Thoracic aorta (tissue), 2 donors: ENCODE data around the gene TMEM150C. TPM values are rescaled to one million over a fixed set of nuclear protein-coding genes. Genes with fewer than 3 reads are reported as not detected.

Source experiments
- ATAC-seq: fragments of 150-250 bp; one replicate; pipeline ENCODE4 v1.8.0; 2017; ENCODE audit warnings: low read depth; ENCODE audit not compliant: insufficient number of reproducible peaks, low FRiP score
- DNase-seq: peaks from one replicate; pipeline ENCODE4 v3.0.0-alpha.2; 2020; ENCODE audit warnings: low spot score
- H3K27ac ChIP-seq, 2 donors: fragments of 200-600 bp; sonication (generic); 1 replicate in 1 of 2; 2 replicates in 1 of 2; pipeline ENCODE4 v1.5.1; 2016; ENCODE audit warnings: mild to moderate bottlenecking in 2 of 2, moderate library complexity in 2 of 2
- H3K27me3 ChIP-seq: fragments of 200-600 bp; sonication (generic); replicated peaks from 2 replicates; pipeline ENCODE4 v1.6.0; 2016; ENCODE audit warnings: mild to moderate bottlenecking; ENCODE audit not compliant: insufficient read depth
- H3K36me3 ChIP-seq: fragments of 200-600 bp; sonication (generic); one replicate; pipeline ENCODE4 v1.5.1; 2016
- H3K4me1 ChIP-seq, 2 donors: fragments of 200-600 bp; sonication (generic); 1 replicate in 1 of 2; 2 replicates in 1 of 2; pipeline versions ENCODE4 v1.5.1 to v1.6.0; 2016; ENCODE audit warnings: low read depth in 2 of 2, mild to moderate bottlenecking in 1 of 2; ENCODE audit not compliant: control insufficient read depth in 1 of 2
- H3K4me3 ChIP-seq: fragments of 200-600 bp; sonication (generic); 2 replicates; pipeline ENCODE4 v1.5.1; 2016; ENCODE audit warnings: mild to moderate bottlenecking
- H3K9me3 ChIP-seq: fragments of 200-600 bp; sonication (generic); 2 replicates; pipeline ENCODE4 v1.5.1; 2016
- CTCF ChIP-seq: fragments of 200-600 bp; sonication (generic); IDR thresholded peaks from one replicate; pipeline ENCODE4 v1.5.1; 2019; ENCODE audit warnings: antibody characterized with exemption
- total RNA-seq, 2 donors: library from RNA; depleted of rRNA; stranded (reverse); fragments of >200 nt; gene quantifications; one replicate each; pipeline versions ENCODE4 v1.1.0 to v1.2.3, GENCODE V29; 2016

Gene TMEM150C
- total RNA-seq, 2 donors from 2014 or later = 0.92 to 2.0 TPM

GRCh38 chr4:82569727-82570126, 7.9 kb upstream of the TMEM150C start:
- DNase-seq (no peak), ATAC-seq (no peak)
- Histone ChIP-seq H3K36me3 (no peaks in the 10 kb centered on the region), H3K4me1 (no peaks in the 10 kb centered on the region), H3K27ac (no peak overlapping the region), H3K9me3 (no peaks in the 10 kb centered on the region), H3K27me3 (no peaks in the 10 kb centered on the region), H3K4me3 (no peak overlapping the region)
- TF ChIP-seq CTCF = no peak

DNA sequence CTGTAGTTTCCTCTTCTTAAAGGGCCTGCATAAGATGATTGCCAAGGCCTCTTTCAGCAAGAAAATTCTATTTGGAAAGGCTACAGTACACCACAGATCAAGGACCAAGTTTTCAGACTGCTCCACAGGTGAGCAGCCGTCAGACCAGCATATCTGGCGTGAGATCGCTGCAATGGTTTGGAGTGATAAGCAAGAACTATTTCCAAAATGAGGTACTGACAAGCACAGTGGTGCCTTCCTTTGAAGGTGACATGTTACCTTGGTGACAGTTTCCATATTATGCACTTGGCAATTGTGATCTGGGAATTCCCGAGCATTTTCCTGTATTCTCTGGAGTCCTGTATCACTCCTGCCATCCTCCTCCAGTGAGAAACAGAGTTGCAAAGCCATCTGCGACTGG, 7.3 kb upstream of the TMEM150C start:
- Histone ChIP-seq H3K4me1 (no peaks in the 10 kb centered on the region), H3K4me3 (no peak overlapping the region), H3K36me3 (no peaks in the 10 kb centered on the region), H3K27ac (no peak overlapping the region), H3K27me3 (no peaks in the 10 kb centered on the region), H3K9me3 (no peaks in the 10 kb centered on the region)
- no peak for ATAC-seq
- no peak for DNase-seq
- no peak for TF ChIP-seq CTCF

DNA sequence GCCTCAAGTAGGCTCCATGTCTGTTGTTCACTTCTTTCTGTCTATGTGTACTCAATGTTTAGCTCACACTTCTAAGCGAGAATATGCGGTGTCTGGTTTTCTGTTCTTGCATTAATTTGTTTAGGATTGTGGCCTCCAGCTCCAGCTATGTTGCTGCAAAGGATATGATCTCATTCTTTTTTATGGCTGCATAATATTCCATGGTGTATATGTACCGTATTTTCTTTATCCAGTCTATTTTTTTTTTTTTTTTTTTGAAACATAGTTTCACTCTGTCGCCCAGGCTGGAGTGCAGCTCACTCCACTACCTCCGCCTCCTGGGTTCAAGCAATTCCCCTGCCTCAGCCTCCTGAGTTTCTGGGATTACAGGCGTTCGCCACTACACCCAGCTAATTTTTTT, 5.7 kb upstream of the TMEM150C start:
- DNase-seq (no peak), ATAC-seq (no peak)
- Histone ChIP-seq H3K4me1 (no peaks in the 10 kb centered on the region), H3K36me3 (no peaks in the 10 kb centered on the region), H3K27ac (no peak overlapping the region), H3K27me3 (no peaks in the 10 kb centered on the region), H3K9me3 (no peaks in the 10 kb centered on the region), H3K4me3 (no peak overlapping the region)
- TF ChIP-seq CTCF = no peak

GRCh38 chr4:82562564-82562854, 721 bp upstream of the TMEM150C start:
- H3K27me3 ChIP-seq = no peaks in the 10 kb centered on the region
- no peak for TF ChIP-seq CTCF
- H3K36me3 ChIP-seq = no peaks in the 10 kb centered on the region
- no peak overlapping the region for H3K27ac ChIP-seq
- DNase-seq (no peak), ATAC-seq (no peak)
- H3K4me1 ChIP-seq = no peaks in the 10 kb centered on the region
- no peak overlapping the region for H3K4me3 ChIP-seq
- no peaks in the 10 kb centered on the region for H3K9me3 ChIP-seq

DNA sequence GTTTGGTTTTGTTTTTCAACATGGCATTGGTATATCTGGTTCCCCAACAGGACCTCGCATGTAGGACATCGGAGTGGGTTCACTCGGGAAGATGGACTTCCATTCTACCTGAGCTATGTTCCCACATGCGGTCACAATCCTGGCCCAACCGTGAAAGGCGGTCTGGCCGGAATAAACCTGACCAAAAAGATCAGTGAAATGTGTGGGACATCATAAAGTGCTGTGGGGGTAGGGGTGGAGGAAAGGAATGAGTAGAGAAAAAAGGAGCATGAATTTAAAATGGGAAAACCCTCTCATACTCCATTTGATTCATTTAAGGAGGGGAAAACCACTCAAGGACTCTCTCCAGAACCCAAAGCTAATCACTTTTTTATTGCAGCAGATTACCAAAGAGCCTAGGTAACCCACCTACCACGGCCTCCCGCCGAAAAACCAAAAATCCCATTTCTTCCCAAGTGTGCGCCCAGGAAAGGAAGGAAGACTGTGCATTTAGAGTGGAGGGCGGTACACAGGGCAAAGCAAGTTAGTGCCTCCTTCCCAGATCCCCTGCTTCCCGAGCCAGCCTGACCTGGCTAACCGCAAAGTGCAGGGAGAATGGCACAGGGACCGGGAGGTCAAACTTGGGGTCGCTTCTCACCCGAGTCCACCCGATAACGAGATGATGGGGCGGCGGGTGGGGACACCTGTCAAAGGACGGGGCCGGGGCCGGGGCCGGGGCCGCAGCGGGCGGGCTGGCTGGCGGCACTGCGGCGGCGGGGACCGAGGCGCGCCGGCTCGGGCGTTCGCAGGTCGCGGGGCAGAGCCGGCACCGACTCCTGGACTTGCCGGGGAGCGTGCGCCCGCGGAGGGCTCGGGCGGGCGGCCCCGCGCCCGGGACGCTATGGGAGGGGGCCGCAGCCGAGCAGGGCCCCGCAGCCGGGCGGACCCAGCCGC, 669 bp downstream of the TMEM150C start:
- Histone ChIP-seq H3K4me1 (no peaks in the 10 kb centered on the region), H3K4me3 (peak overlapping the region; percentile 55), H3K9me3 (no peaks in the 10 kb centered on the region), H3K27me3 (no peaks in the 10 kb centered on the region), H3K36me3 (no peaks in the 10 kb centered on the region), H3K27ac (no peak overlapping the region)
- TF ChIP-seq CTCF = no peak
- ATAC-seq (no peak), DNase-seq (no peak)
